Sigmoid colon (tissue), 7 donors: ENCODE measurements around the gene NOL3. TPM values are rescaled to one million over a fixed set of nuclear protein-coding genes. Genes with fewer than 3 reads are reported as not detected.

Experiments used
- DNase-seq: peaks from one replicate; pipeline ENCODE4 v3.0.0-alpha.2; 2019
- H3K27ac ChIP-seq, 4 donors: fragments of 200-600 bp; sonication (generic); one replicate each; pipeline ENCODE4 v1.5.1; 2016 to 2019; ENCODE audit warnings: mild to moderate bottlenecking in 1 of 4
- H3K27me3 ChIP-seq, 3 donors: fragments of 200-600 bp; sonication (generic); one replicate each; pipeline ENCODE4 v1.5.1; 2019; ENCODE audit warnings: mild to moderate bottlenecking in 1 of 3
- H3K36me3 ChIP-seq, 4 donors: fragments of 200-600 bp; sonication (generic); one replicate each; pipeline ENCODE4 v1.5.1; 2016 to 2019
- H3K4me1 ChIP-seq, 4 donors: fragments of 200-600 bp; sonication (generic); one replicate each; pipeline ENCODE4 v1.5.1; 2017 to 2019
- H3K4me3 ChIP-seq, 4 donors: fragments of 200-600 bp; sonication (generic); one replicate each; pipeline ENCODE4 v1.5.1; 2017 to 2019; ENCODE audit warnings: mild to moderate bottlenecking in 2 of 4, moderate library complexity in 1 of 4
- H3K9me3 ChIP-seq, 4 donors: fragments of 200-600 bp in 3 of 4; sonication (generic) in 3 of 4; one replicate each; pipeline versions ENCODE4 v1.5.1 to v1.6.1; 2013 to 2019
- CTCF ChIP-seq, 4 experiments: fragments of 450-650 bp in 3 of 4; fragments of 200-600 bp in 1 of 4; IDR thresholded peaks; one replicate each; pipeline ENCODE4 v1.5.1; 2016 to 2019; ENCODE audit warnings: antibody characterized with exemption in 4 of 4, mild to moderate bottlenecking in 3 of 4, moderate library complexity in 2 of 4
- EP300 ChIP-seq, 4 donors: sonication (generic); formaldehyde crosslinking; IDR thresholded peaks; one replicate each; pipeline ENCODE4 v1.6.1; 2017; ENCODE audit warnings: antibody characterized with exemption in 4 of 4
- POLR2A ChIP-seq, 2 donors: fragments of 450-650 bp; IDR thresholded peaks; one replicate each; pipeline ENCODE4 v1.6.1; 2016; ENCODE audit warnings: antibody characterized with exemption in 2 of 2, mild to moderate bottlenecking in 2 of 2, moderate library complexity in 2 of 2
- POLR2AphosphoS5 ChIP-seq, 4 donors: sonication (generic); formaldehyde crosslinking; IDR thresholded peaks; one replicate each; pipeline ENCODE4 v1.6.1; 2017; ENCODE audit warnings: antibody characterized with exemption in 4 of 4
- WGBS, 2 donors: extraction: QIAGEN DNeasy Blood & Tissue Kit; methylation state at CpG; one replicate each; pipeline ENCODE4 v1.1.7; 2013; 5-methylcytosine and 5-hydroxymethylcytosine counted together
- intact Hi-C: fragments of 100-400 bp; cut with DNase I; formaldehyde crosslinking; loops from one replicate; pipeline ENCODE4 v1.15.1; 2023
- polyA plus RNA-seq, 3 donors: library from polyadenylated mRNA; stranded (reverse); fragments of 200-250 nt; gene quantifications; one replicate each; pipeline ENCODE4 v1.2.3, GENCODE V29; 2013
- total RNA-seq, 4 donors: library from RNA; depleted of rRNA; stranded (reverse); fragments of >200 nt; gene quantifications; one replicate each; pipeline ENCODE4 v1.1.0, GENCODE V29; 2016
- donor health status: healthy with polysubstance abuse.
- donor health status: Bipolar disorder and iron deficiency.
- donor health status: healthy.

NOL3 gene
- total and polyA plus RNA-seq, 7 donors: 12.7 to 36.7 (median 23.9) TPM

GRCh38 chr16:67145746-67146145 is 24.6 kb upstream of the NOL3 start:
- H3K4me3 ChIP-seq: no peak overlapping the region
- no peaks in the 10 kb centered on the region for H3K9me3 ChIP-seq
- intact Hi-C loops: no loop called here
- H3K36me3 ChIP-seq: peaks cover 35 to 83% (median 56%) of the 10 kb centered on the region in 4 donors
- H3K27ac ChIP-seq: no peak overlapping the region
- WGBS, 2 donors: 89 to 90% methylated on average over 2 of the region's 2 CpGs
- DNase-seq: no peak
- H3K27me3 ChIP-seq: peaks cover 0 to 14% (median 14%) of the 10 kb centered on the region in 3 donors
- TF ChIP-seq CTCF (IDR thresholded peaks at IDR 0.05): no peak
- TF ChIP-seq EP300 (IDR thresholded peaks at IDR 0.05): no peak
- TF ChIP-seq POLR2AphosphoS5 (IDR thresholded peaks at IDR 0.05): no peak
- TF ChIP-seq POLR2A (IDR thresholded peaks at IDR 0.05): no peak
- peaks cover 0 to 15% (median 12%) of the 10 kb centered on the region in 4 donors for H3K4me1 ChIP-seq

GRCh38 chr16:67146523-67147357 is 23.6 kb upstream of the NOL3 start:
- Histone ChIP-seq H3K9me3 (no peaks in the 10 kb centered on the region), H3K36me3 (peaks cover 25 to 73% (median 47%) of the 10 kb centered on the region in 4 donors), H3K4me1 (peaks cover 0 to 25% (median 21%) of the 10 kb centered on the region in 4 donors), H3K27me3 (peaks cover 0 to 15% (median 14%) of the 10 kb centered on the region in 3 donors), H3K4me3 (no peak overlapping the region), H3K27ac (no peak overlapping the region)
- TF ChIP-seq CTCF (IDR thresholded peaks at IDR 0.05) (no peak), POLR2AphosphoS5 (IDR thresholded peaks at IDR 0.05) (no peak), POLR2A (IDR thresholded peaks at IDR 0.05) (no peak), EP300 (IDR thresholded peaks at IDR 0.05) (no peak)
- no peak for DNase-seq
- intact Hi-C loops: no loop called here
- WGBS, 2 donors: 88 to 90% methylated on average over 7 of the region's 7 CpGs

- Histone ChIP-seq H3K9me3 (no peaks in the 10 kb centered on the region), H3K27ac (no peak overlapping the region), H3K4me1 (peaks cover 0 to 25% (median 21%) of the 10 kb centered on the region in 4 donors), H3K4me3 (no peak overlapping the region), H3K36me3 (peaks cover 19 to 65% (median 38%) of the 10 kb centered on the region in 4 donors), H3K27me3 (peaks cover 0 to 15% (median 14%) of the 10 kb centered on the region in 3 donors)
- TF ChIP-seq EP300 (IDR thresholded peaks at IDR 0.05): no peak
- no peak for TF ChIP-seq POLR2AphosphoS5 (IDR thresholded peaks at IDR 0.05)
- TF ChIP-seq CTCF (IDR thresholded peaks at IDR 0.05): no peak
- TF ChIP-seq POLR2A (IDR thresholded peaks at IDR 0.05): no peak
- intact Hi-C loops: no loop called here
- DNase-seq: no peak
- 97 to 98% methylated on average over 4 of the region's 4 CpGs for WGBS, 2 donors
Measured at GRCh38 chr16:67147437-67148140, 22.7 kb upstream of the NOL3 start.

GRCh38 chr16:67148221-67148620 is 22.1 kb upstream of the NOL3 start:
- intact Hi-C loops: no loop called here
- Histone ChIP-seq H3K9me3 (no peaks in the 10 kb centered on the region), H3K27me3 (peaks cover 0 to 15% (median 14%) of the 10 kb centered on the region in 3 donors), H3K27ac (no peak overlapping the region), H3K4me3 (no peak overlapping the region), H3K4me1 (peaks cover 0 to 25% (median 21%) of the 10 kb centered on the region in 4 donors), H3K36me3 (peaks cover 19 to 58% (median 35%) of the 10 kb centered on the region in 4 donors)
- no peak for DNase-seq
- WGBS, 2 donors: 92 to 97% methylated on average over 2 of the region's 2 CpGs
- TF ChIP-seq POLR2A (IDR thresholded peaks at IDR 0.05) (no peak), POLR2AphosphoS5 (IDR thresholded peaks at IDR 0.05) (no peak), EP300 (IDR thresholded peaks at IDR 0.05) (no peak), CTCF (IDR thresholded peaks at IDR 0.05) (no peak)
